GM23338 (cell line): ENCODE results near the gene PHLDA3. TPM values are rescaled to one million over a fixed set of nuclear protein-coding genes. Genes with fewer than 3 reads are reported as not detected.

Source experiments
- ATAC-seq: fragments of 200-7000 bp; cut with Tn5 transposase; 3 replicates; pipeline ENCODE4 v1.9.1; 2020
- DNase-seq: peaks from one replicate; pipeline ENCODE4 v3.0.0-alpha.2; 2015; ENCODE audit warnings: low spot score
- H2AFZ ChIP-seq: fragments of 200-600 bp; sonication (generic); 2 replicates; pipeline ENCODE4 v1.8.0; 2016; ENCODE audit warnings: antibody characterized with exemption, mild to moderate bottlenecking, moderate library complexity
- H3F3A ChIP-seq: fragments of 200-600 bp; sonication (generic); replicated peaks from 2 replicates; pipeline ENCODE4 v1.8.0; 2017; ENCODE audit warnings: antibody characterized with exemption, mixed run types, low read depth
- H3K27ac ChIP-seq: fragments of 200-600 bp; sonication (generic); 2 replicates; pipeline ENCODE4 v1.6.1; 2016; ENCODE audit warnings: low read depth
- H3K27me3 ChIP-seq: fragments of 200-600 bp; sonication (generic); 2 replicates; pipeline ENCODE4 v1.8.0; 2016; ENCODE audit warnings: mild to moderate bottlenecking, mixed run types, moderate library complexity; ENCODE audit not compliant: insufficient read depth
- H3K36me3 ChIP-seq: fragments of 200-600 bp; sonication (generic); 2 replicates; pipeline ENCODE4 v1.8.0; 2016; ENCODE audit warnings: mild to moderate bottlenecking; ENCODE audit not compliant: insufficient read depth
- H3K4me1 ChIP-seq: fragments of 200-600 bp; sonication (generic); 2 replicates; pipeline ENCODE4 v1.8.0; 2016; ENCODE audit warnings: mild to moderate bottlenecking, moderate library complexity; ENCODE audit not compliant: insufficient read depth
- H3K4me2 ChIP-seq: fragments of 200-600 bp; sonication (generic); 2 replicates; pipeline ENCODE4 v1.7.1; 2017; ENCODE audit warnings: mixed run types
- H3K4me3 ChIP-seq: fragments of 200-600 bp; sonication (generic); 2 replicates; pipeline ENCODE4 v1.6.1; 2016; ENCODE audit warnings: mixed run types
- H3K79me2 ChIP-seq: fragments of 200-600 bp; sonication (generic); replicated peaks from 2 replicates; pipeline ENCODE4 v1.8.0; 2017; ENCODE audit warnings: mild to moderate bottlenecking; ENCODE audit not compliant: insufficient read depth
- H3K9me2 ChIP-seq: fragments of 200-600 bp; sonication (generic); 2 replicates; pipeline ENCODE4 v1.8.0; 2017; ENCODE audit not compliant: insufficient read depth
- H4K20me1 ChIP-seq: fragments of 200-600 bp; sonication (generic); replicated peaks from 2 replicates; pipeline ENCODE4 v1.8.0; 2017; ENCODE audit warnings: mild to moderate bottlenecking; ENCODE audit not compliant: insufficient read depth
- H3K27ac Mint-ChIP-seq: 2 replicates; pipeline ENCODE4 v1.8.0; 2020; ENCODE audit warnings: inconsistent platforms, mild to moderate bottlenecking, moderate library complexity, mixed read lengths
- H3K27me3 Mint-ChIP-seq: 3 replicates; pipeline ENCODE4 v1.8.0; 2022; ENCODE audit warnings: low read depth, mild to moderate bottlenecking, moderate library complexity, mixed read lengths, inconsistent platforms; ENCODE audit not compliant: insufficient read depth, poor library complexity
- H3K36me3 Mint-ChIP-seq: 3 replicates; pipeline ENCODE4 v1.8.0; 2021; ENCODE audit warnings: low read depth, mild to moderate bottlenecking, inconsistent platforms, moderate library complexity, mixed read lengths
- H3K4me1 Mint-ChIP-seq: 3 replicates; pipeline ENCODE4 v1.8.0; 2020; ENCODE audit warnings: mild to moderate bottlenecking, inconsistent platforms, mixed read lengths
- H3K4me3 Mint-ChIP-seq: 3 replicates; pipeline ENCODE4 v1.8.0; 2021; ENCODE audit warnings: moderate library complexity, mild to moderate bottlenecking, inconsistent platforms, mixed read lengths
- H3K9me3 Mint-ChIP-seq: 3 replicates; pipeline ENCODE4 v1.8.0; 2020; ENCODE audit warnings: moderate library complexity, mild to moderate bottlenecking, inconsistent platforms, mixed read lengths
- CREB1 ChIP-seq: fragments of 250-450 bp; sonication (Bioruptor Pico); IDR thresholded peaks from 2 replicates; pipeline ENCODE4 v1.5.0; 2020; ENCODE audit warnings: low read depth, mild to moderate bottlenecking, moderate library complexity
- EZH2 ChIP-seq: fragments of 200-600 bp; sonication (generic); IDR thresholded peaks from one replicate; pipeline ENCODE4 v1.8.0; 2017; ENCODE audit warnings: antibody characterized with exemption, mild to moderate bottlenecking, low read depth; ENCODE audit not compliant: unreplicated experiment
- EZH2phosphoT487 ChIP-seq: fragments of 200-600 bp; sonication (generic); IDR thresholded peaks from one replicate; pipeline ENCODE4 v1.8.1; 2018; ENCODE audit warnings: antibody characterized with exemption; ENCODE audit not compliant: unreplicated experiment
- JUNB ChIP-seq: IDR thresholded peaks from one replicate; pipeline ENCODE4 v1.6.1; 2016; ENCODE audit warnings: antibody characterized with exemption; ENCODE audit not compliant: unreplicated experiment
- NANOG ChIP-seq: IDR thresholded peaks from 2 replicates; pipeline ENCODE4 v1.6.1; 2016; ENCODE audit warnings: antibody characterized with exemption, borderline replicate concordance
- POLR2AphosphoS5 ChIP-seq: IDR thresholded peaks from 2 replicates; pipeline ENCODE4 v1.6.1; 2016; ENCODE audit warnings: antibody characterized with exemption, low read depth
- STAT1 ChIP-seq: IDR thresholded peaks from one replicate; pipeline ENCODE4 v1.6.1; 2016; ENCODE audit warnings: antibody characterized with exemption; ENCODE audit not compliant: unreplicated experiment
- ZNF114 ChIP-seq: fragments of 250-450 bp; sonication (Bioruptor Pico); IDR thresholded peaks from 2 replicates; pipeline ENCODE4 v1.5.0; 2020; ENCODE audit warnings: mild to moderate bottlenecking, moderate library complexity
- ZNF331 ChIP-seq: fragments of 250-450 bp; sonication (Bioruptor Pico); IDR thresholded peaks from 2 replicates; pipeline ENCODE4 v1.5.0; 2020; ENCODE audit warnings: low read depth, mild to moderate bottlenecking, moderate library complexity
- polyA plus RNA-seq: library from polyadenylated mRNA; unstranded; fragments of >200 nt; fragmentation: Nextera tagmentation; extraction: Ambion mirVana; gene quantifications from 2 replicates; pipeline ENCODE4 v1.2.1, GENCODE V29; 2016
- total RNA-seq: library from RNA; depleted of rRNA; stranded (reverse); fragments of >200 nt; shearing (Covaris generic); gene quantifications from 2 replicates; pipeline ENCODE4 v1.2.3, GENCODE V29; 2014
- TF ChIP-seq, protein P1 (sequence below), 2 experiments: fragments of 200-600 bp in 1 of 2; sonication (generic) in 1 of 2; conservative IDR thresholded peaks; 2 replicates each; pipeline versions ENCODE4 v1.5.1 to v1.6.1; 2016 to 2017; ENCODE audit warnings: antibody characterized with exemption in 2 of 2, low read depth in 2 of 2, mild to moderate bottlenecking in 2 of 2, moderate library complexity in 1 of 2
- TF ChIP-seq, protein P2 (sequence below): fragments of 250-450 bp; sonication (Bioruptor Pico); IDR thresholded peaks from 2 replicates; pipeline ENCODE4 v1.5.0; 2020; ENCODE audit warnings: mild to moderate bottlenecking, moderate library complexity
- TF ChIP-seq, protein P3 (sequence below): IDR thresholded peaks from one replicate; pipeline ENCODE4 v1.6.1; 2018; ENCODE audit warnings: antibody characterized with exemption; ENCODE audit not compliant: unreplicated experiment
- TF ChIP-seq, protein P4 (sequence below): IDR thresholded peaks from 2 replicates; pipeline ENCODE4 v1.6.1; 2016; ENCODE audit warnings: antibody characterized with exemption

Gene PHLDA3
- total and polyA plus RNA-seq, 2 experiments from 2014 or later, result 37.5 to 87.4 TPM

DNA sequence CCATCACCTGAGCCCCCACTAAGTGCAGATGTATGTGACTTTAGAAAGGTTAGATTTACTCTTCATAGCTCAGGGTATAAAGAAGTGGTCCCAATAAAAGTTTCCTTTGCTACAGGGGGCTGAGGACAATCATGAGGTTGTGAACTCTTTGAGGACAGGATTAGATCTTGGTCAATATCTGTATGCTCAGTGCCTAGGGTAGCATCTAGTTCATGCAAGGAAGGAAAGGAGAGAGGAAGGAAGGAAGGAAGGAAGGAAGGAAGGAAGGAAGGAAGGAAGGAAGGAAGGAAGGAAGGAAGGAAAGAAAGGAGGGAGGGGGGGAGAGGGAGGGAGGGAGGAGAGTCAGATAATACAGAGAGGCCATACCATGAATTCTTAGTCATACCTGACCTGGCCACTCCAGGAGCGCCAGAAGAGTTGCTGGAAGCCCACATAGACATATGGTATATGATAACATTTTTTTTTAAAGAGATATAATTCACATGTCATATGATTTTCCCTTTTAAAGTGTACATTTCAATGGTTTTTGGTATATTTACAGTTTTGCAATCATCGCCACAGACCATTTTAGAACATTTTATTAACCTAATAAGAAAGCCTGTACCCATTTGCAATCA lies 47.6 kb upstream of the PHLDA3 start:
- Mint-ChIP-seq H3K9me3 (no peaks in the 10 kb centered on the region), H3K4me1 (peaks cover 19% of the 10 kb centered on the region), H3K27me3 (peaks cover 4% of the 10 kb centered on the region), H3K27ac (no peak overlapping the region), H3K36me3 (no peaks in the 10 kb centered on the region), H3K4me3 (no peak overlapping the region)
- H2AFZ ChIP-seq, result no peak overlapping the region
- ATAC-seq (no peak), DNase-seq (no peak)
- TF ChIP-seq, protein P1, sequence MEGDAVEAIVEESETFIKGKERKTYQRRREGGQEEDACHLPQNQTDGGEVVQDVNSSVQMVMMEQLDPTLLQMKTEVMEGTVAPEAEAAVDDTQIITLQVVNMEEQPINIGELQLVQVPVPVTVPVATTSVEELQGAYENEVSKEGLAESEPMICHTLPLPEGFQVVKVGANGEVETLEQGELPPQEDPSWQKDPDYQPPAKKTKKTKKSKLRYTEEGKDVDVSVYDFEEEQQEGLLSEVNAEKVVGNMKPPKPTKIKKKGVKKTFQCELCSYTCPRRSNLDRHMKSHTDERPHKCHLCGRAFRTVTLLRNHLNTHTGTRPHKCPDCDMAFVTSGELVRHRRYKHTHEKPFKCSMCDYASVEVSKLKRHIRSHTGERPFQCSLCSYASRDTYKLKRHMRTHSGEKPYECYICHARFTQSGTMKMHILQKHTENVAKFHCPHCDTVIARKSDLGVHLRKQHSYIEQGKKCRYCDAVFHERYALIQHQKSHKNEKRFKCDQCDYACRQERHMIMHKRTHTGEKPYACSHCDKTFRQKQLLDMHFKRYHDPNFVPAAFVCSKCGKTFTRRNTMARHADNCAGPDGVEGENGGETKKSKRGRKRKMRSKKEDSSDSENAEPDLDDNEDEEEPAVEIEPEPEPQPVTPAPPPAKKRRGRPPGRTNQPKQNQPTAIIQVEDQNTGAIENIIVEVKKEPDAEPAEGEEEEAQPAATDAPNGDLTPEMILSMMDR (conservative IDR thresholded peaks at IDR 0.05; ENCODE audit: low read depth in 2 of 2), result no peak
- no peak for TF ChIP-seq EZH2phosphoT487
- TF ChIP-seq POLR2AphosphoS5, result no peak
- TF ChIP-seq, protein P2, sequence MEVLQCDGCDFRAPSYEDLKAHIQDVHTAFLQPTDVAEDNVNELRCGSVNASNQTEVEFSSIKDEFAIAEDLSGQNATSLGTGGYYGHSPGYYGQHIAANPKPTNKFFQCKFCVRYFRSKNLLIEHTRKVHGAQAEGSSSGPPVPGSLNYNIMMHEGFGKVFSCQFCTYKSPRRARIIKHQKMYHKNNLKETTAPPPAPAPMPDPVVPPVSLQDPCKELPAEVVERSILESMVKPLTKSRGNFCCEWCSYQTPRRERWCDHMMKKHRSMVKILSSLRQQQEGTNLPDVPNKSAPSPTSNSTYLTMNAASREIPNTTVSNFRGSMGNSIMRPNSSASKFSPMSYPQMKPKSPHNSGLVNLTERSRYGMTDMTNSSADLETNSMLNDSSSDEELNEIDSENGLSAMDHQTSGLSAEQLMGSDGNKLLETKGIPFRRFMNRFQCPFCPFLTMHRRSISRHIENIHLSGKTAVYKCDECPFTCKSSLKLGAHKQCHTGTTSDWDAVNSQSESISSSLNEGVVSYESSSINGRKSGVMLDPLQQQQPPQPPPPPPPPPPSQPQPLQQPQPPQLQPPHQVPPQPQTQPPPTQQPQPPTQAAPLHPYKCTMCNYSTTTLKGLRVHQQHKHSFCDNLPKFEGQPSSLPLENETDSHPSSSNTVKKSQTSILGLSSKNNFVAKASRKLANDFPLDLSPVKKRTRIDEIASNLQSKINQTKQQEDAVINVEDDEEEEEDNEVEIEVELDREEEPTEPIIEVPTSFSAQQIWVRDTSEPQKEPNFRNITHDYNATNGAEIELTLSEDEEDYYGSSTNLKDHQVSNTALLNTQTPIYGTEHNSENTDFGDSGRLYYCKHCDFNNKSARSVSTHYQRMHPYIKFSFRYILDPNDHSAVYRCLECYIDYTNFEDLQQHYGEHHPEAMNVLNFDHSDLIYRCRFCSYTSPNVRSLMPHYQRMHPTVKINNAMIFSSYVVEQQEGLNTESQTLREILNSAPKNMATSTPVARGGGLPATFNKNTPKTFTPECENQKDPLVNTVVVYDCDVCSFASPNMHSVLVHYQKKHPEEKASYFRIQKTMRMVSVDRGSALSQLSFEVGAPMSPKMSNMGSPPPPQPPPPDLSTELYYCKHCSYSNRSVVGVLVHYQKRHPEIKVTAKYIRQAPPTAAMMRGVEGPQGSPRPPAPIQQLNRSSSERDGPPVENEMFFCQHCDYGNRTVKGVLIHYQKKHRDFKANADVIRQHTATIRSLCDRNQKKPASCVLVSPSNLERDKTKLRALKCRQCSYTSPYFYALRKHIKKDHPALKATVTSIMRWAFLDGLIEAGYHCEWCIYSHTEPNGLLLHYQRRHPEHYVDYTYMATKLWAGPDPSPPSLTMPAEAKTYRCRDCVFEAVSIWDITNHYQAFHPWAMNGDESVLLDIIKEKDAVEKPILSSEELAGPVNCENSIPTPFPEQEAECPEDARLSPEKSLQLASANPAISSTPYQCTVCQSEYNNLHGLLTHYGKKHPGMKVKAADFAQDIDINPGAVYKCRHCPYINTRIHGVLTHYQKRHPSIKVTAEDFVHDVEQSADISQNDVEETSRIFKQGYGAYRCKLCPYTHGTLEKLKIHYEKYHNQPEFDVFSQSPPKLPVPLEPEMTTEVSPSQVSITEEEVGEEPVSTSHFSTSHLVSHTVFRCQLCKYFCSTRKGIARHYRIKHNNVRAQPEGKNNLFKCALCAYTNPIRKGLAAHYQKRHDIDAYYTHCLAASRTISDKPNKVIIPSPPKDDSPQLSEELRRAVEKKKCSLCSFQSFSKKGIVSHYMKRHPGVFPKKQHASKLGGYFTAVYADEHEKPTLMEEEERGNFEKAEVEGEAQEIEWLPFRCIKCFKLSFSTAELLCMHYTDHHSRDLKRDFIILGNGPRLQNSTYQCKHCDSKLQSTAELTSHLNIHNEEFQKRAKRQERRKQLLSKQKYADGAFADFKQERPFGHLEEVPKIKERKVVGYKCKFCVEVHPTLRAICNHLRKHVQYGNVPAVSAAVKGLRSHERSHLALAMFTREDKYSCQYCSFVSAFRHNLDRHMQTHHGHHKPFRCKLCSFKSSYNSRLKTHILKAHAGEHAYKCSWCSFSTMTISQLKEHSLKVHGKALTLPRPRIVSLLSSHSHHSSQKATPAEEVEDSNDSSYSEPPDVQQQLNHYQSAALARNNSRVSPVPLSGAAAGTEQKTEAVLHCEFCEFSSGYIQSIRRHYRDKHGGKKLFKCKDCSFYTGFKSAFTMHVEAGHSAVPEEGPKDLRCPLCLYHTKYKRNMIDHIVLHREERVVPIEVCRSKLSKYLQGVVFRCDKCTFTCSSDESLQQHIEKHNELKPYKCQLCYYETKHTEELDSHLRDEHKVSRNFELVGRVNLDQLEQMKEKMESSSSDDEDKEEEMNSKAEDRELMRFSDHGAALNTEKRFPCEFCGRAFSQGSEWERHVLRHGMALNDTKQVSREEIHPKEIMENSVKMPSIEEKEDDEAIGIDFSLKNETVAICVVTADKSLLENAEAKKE, result no peak
- TF ChIP-seq ZNF331 (CRISPR knock-in tag), result no peak
- no peak for TF ChIP-seq JUNB
- TF ChIP-seq CREB1 (CRISPR knock-in tag), result no peak
- TF ChIP-seq EZH2, result no peak
- TF ChIP-seq ZNF114 (CRISPR knock-in tag), result no peak
- TF ChIP-seq, protein P3, sequence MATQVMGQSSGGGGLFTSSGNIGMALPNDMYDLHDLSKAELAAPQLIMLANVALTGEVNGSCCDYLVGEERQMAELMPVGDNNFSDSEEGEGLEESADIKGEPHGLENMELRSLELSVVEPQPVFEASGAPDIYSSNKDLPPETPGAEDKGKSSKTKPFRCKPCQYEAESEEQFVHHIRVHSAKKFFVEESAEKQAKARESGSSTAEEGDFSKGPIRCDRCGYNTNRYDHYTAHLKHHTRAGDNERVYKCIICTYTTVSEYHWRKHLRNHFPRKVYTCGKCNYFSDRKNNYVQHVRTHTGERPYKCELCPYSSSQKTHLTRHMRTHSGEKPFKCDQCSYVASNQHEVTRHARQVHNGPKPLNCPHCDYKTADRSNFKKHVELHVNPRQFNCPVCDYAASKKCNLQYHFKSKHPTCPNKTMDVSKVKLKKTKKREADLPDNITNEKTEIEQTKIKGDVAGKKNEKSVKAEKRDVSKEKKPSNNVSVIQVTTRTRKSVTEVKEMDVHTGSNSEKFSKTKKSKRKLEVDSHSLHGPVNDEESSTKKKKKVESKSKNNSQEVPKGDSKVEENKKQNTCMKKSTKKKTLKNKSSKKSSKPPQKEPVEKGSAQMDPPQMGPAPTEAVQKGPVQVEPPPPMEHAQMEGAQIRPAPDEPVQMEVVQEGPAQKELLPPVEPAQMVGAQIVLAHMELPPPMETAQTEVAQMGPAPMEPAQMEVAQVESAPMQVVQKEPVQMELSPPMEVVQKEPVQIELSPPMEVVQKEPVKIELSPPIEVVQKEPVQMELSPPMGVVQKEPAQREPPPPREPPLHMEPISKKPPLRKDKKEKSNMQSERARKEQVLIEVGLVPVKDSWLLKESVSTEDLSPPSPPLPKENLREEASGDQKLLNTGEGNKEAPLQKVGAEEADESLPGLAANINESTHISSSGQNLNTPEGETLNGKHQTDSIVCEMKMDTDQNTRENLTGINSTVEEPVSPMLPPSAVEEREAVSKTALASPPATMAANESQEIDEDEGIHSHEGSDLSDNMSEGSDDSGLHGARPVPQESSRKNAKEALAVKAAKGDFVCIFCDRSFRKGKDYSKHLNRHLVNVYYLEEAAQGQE, result no peak
- TF ChIP-seq STAT1, result no peak
- TF ChIP-seq, protein P4, sequence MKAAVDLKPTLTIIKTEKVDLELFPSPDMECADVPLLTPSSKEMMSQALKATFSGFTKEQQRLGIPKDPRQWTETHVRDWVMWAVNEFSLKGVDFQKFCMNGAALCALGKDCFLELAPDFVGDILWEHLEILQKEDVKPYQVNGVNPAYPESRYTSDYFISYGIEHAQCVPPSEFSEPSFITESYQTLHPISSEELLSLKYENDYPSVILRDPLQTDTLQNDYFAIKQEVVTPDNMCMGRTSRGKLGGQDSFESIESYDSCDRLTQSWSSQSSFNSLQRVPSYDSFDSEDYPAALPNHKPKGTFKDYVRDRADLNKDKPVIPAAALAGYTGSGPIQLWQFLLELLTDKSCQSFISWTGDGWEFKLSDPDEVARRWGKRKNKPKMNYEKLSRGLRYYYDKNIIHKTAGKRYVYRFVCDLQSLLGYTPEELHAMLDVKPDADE, result no peak
- no peak for TF ChIP-seq NANOG
- H4K20me1 ChIP-seq, result no peaks in the 10 kb centered on the region
- no peak overlapping the region for H3K27ac ChIP-seq
- H3K36me3 ChIP-seq, result no peaks in the 10 kb centered on the region
- no peaks in the 10 kb centered on the region for H3K79me2 ChIP-seq
- H3F3A ChIP-seq, result no peaks in the 10 kb centered on the region
- H3K9me2 ChIP-seq, result peaks cover 12% of the 10 kb centered on the region
- no peaks in the 10 kb centered on the region for H3K27me3 ChIP-seq
- no peak overlapping the region for H3K4me3 ChIP-seq
- H3K4me1 ChIP-seq, result peaks cover 4% of the 10 kb centered on the region
- no peak overlapping the region for H3K4me2 ChIP-seq
